GM18867 (cell line): Measurements from ENCODE around the gene KCNMA1.
"Not testable (repeated sequence)": the region's sequence is repeated elsewhere in the genome, so short reads cannot be mapped to it uniquely, and the experiment has no call there.

Experiments used
- ATAC-seq: cut with Tn5 transposase; IDR thresholded peaks from one replicate; pipeline ENCODE4 v1.9.1; 2021; ENCODE audit warnings: mild to moderate bottlenecking, moderate library complexity; ENCODE audit not compliant: unreplicated experiment

The KCNMA1 gene

GRCh38 chr10:77357611-77358310 lies 279.8 kb downstream of the KCNMA1 start:
- ATAC-seq, result no peak

GRCh38 chr10:77357185-77357584 lies 280.4 kb downstream of the KCNMA1 start:
- no peak for ATAC-seq

- ATAC-seq, result no peak
These were observed 281.8 kb downstream of the KCNMA1 start for GRCh38 chr10:77355844-77356243.

GRCh38 chr10:77351386-77351785 lies 286.2 kb downstream of the KCNMA1 start:
- ATAC-seq, result no peak

GRCh38 chr10:77350711-77351119 lies 286.9 kb downstream of the KCNMA1 start:
- no peak for ATAC-seq

GRCh38 chr10:77350134-77350533 lies 287.5 kb downstream of the KCNMA1 start:
- ATAC-seq, result no peak

- ATAC-seq, result no peak
These were observed 288.4 kb downstream of the KCNMA1 start for GRCh38 chr10:77349226-77349625.

- ATAC-seq, result no peak
These were observed 288.9 kb downstream of the KCNMA1 start for GRCh38 chr10:77348751-77349150.

- no peak for ATAC-seq
These were observed 289.5 kb downstream of the KCNMA1 start for GRCh38 chr10:77348082-77348481.

- ATAC-seq, result no peak
These were observed 290.6 kb downstream of the KCNMA1 start for GRCh38 chr10:77347052-77347451.

- no peak for ATAC-seq
These were observed 296.6 kb downstream of the KCNMA1 start for GRCh38 chr10:77341055-77341454.

- not testable (repeated sequence) for ATAC-seq
These were observed 297.7 kb downstream of the KCNMA1 start for GRCh38 chr10:77339872-77340271.

- no peak for ATAC-seq
These were observed 298.4 kb downstream of the KCNMA1 start for GRCh38 chr10:77339166-77339565.

- no peak for ATAC-seq
These were observed 299.5 kb downstream of the KCNMA1 start for GRCh38 chr10:77338143-77338542.

- no peak for ATAC-seq
These were observed 303.1 kb downstream of the KCNMA1 start for GRCh38 chr10:77334501-77334900.

GRCh38 chr10:77333610-77334340 lies 303.8 kb downstream of the KCNMA1 start:
- no peak for ATAC-seq

GRCh38 chr10:77332256-77332655 lies 305.4 kb downstream of the KCNMA1 start:
- no peak for ATAC-seq

GRCh38 chr10:77328272-77328816 lies 309.3 kb downstream of the KCNMA1 start:
- ATAC-seq, result no peak

- no peak for ATAC-seq
These were observed 312.4 kb downstream of the KCNMA1 start for GRCh38 chr10:77325233-77325537.

GRCh38 chr10:77321838-77322237 lies 315.8 kb downstream of the KCNMA1 start:
- no peak for ATAC-seq

GRCh38 chr10:77320971-77321471 lies 316.6 kb downstream of the KCNMA1 start:
- no peak for ATAC-seq

GRCh38 chr10:77319557-77319956 lies 318.1 kb downstream of the KCNMA1 start:
- no peak for ATAC-seq
